Osteoblast (primary cell): Measurements from ENCODE around the gene M1AP. TPM values are rescaled to one million over a fixed set of nuclear protein-coding genes. Genes with fewer than 3 reads are reported as not detected.
A peak's percentile ranks its signal among the peaks of the same experiment; 100 is the strongest.

ENCODE experiments used
- DNase-seq: peaks from one replicate; pipeline ENCODE4 v3.0.0; 2011; ENCODE audit warnings: low spot score, mixed read lengths; ENCODE audit not compliant: insufficient read length; ENCODE audit errors: missing footprints
- H2AFZ ChIP-seq: 2 replicates; pipeline ENCODE4 v1.6.0; 2011; ENCODE audit warnings: mild to moderate bottlenecking, low read length
- H3K27ac ChIP-seq: 2 replicates; pipeline ENCODE4 v1.5.1; 2011; ENCODE audit warnings: mild to moderate bottlenecking, low read depth, low read length, moderate library complexity
- H3K27me3 ChIP-seq: 2 replicates; pipeline ENCODE4 v1.6.0; 2012; ENCODE audit warnings: mild to moderate bottlenecking, control low read depth, inconsistent platforms, low read length, moderate library complexity; ENCODE audit not compliant: insufficient read depth
- H3K36me3 ChIP-seq: 2 replicates; pipeline ENCODE4 v1.5.1; 2011; ENCODE audit warnings: mild to moderate bottlenecking, low read length, control low read depth, moderate library complexity; ENCODE audit not compliant: insufficient read depth
- H3K4me1 ChIP-seq: 2 replicates; pipeline ENCODE4 v1.5.1; 2011; ENCODE audit warnings: mild to moderate bottlenecking, low read length, control low read depth, moderate library complexity; ENCODE audit not compliant: insufficient read depth
- H3K4me2 ChIP-seq: 2 replicates; pipeline ENCODE4 v1.6.0; 2011; ENCODE audit warnings: mild to moderate bottlenecking, low read length; ENCODE audit not compliant: insufficient read depth
- H3K4me3 ChIP-seq: fragments of 200-600 bp; sonication (generic); 3 replicates; pipeline ENCODE4 v1.5.1; 2012; ENCODE audit warnings: mild to moderate bottlenecking, low read length, inconsistent platforms; ENCODE audit not compliant: insufficient read depth
- H3K79me2 ChIP-seq: 2 replicates; pipeline ENCODE4 v1.6.0; 2012; ENCODE audit warnings: mild to moderate bottlenecking, low read length, control low read depth, inconsistent platforms; ENCODE audit not compliant: insufficient read depth
- H3K9me3 ChIP-seq: 2 replicates; pipeline ENCODE4 v1.5.1; 2011; ENCODE audit warnings: low read depth, low read length, control low read depth
- H4K20me1 ChIP-seq: 2 replicates; pipeline ENCODE4 v1.6.0; 2012; ENCODE audit warnings: mild to moderate bottlenecking, low read length, control low read depth; ENCODE audit not compliant: insufficient read depth
- total RNA-seq: library from RNA; depleted of rRNA; stranded (reverse); fragments of >200 nt; gene quantifications from 2 replicates; pipeline ENCODE4 v1.2.3, GENCODE V29; 2012
- TF ChIP-seq, protein P1 (sequence below): IDR thresholded peaks from 2 replicates; pipeline ENCODE4 v1.5.1; 2011; ENCODE audit warnings: mild to moderate bottlenecking, low read depth, low read length, moderate library complexity; ENCODE audit errors: extremely low read depth

M1AP gene
- total RNA-seq, 1 donor, result under 0.01 TPM

GRCh38 chr2:74512744-74513604 is 135.2 kb downstream of the M1AP start:
- DNase-seq, result peak; percentile 76
- H3K4me2 ChIP-seq, result no peak overlapping the region
- TF ChIP-seq, protein P1, sequence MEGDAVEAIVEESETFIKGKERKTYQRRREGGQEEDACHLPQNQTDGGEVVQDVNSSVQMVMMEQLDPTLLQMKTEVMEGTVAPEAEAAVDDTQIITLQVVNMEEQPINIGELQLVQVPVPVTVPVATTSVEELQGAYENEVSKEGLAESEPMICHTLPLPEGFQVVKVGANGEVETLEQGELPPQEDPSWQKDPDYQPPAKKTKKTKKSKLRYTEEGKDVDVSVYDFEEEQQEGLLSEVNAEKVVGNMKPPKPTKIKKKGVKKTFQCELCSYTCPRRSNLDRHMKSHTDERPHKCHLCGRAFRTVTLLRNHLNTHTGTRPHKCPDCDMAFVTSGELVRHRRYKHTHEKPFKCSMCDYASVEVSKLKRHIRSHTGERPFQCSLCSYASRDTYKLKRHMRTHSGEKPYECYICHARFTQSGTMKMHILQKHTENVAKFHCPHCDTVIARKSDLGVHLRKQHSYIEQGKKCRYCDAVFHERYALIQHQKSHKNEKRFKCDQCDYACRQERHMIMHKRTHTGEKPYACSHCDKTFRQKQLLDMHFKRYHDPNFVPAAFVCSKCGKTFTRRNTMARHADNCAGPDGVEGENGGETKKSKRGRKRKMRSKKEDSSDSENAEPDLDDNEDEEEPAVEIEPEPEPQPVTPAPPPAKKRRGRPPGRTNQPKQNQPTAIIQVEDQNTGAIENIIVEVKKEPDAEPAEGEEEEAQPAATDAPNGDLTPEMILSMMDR, result no peak
- no peaks in the 10 kb centered on the region for H4K20me1 ChIP-seq
- H3K79me2 ChIP-seq, result no peaks in the 10 kb centered on the region
- H3K27ac ChIP-seq, result no peak overlapping the region
- no peak overlapping the region for H2AFZ ChIP-seq
- H3K36me3 ChIP-seq, result no peaks in the 10 kb centered on the region
- H3K9me3 ChIP-seq, result no peaks in the 10 kb centered on the region
- H3K4me3 ChIP-seq, result no peak overlapping the region
- H3K4me1 ChIP-seq, result peaks cover 13% of the 10 kb centered on the region
- peaks cover 69% of the 10 kb centered on the region for H3K27me3 ChIP-seq

- peak; percentile 89 for DNase-seq
- Histone ChIP-seq H3K27me3 (peaks cover 55% of the 10 kb centered on the region), H3K9me3 (no peaks in the 10 kb centered on the region), H3K36me3 (no peaks in the 10 kb centered on the region), H2AFZ (no peak overlapping the region), H4K20me1 (no peaks in the 10 kb centered on the region), H3K4me3 (no peak overlapping the region), H3K4me2 (peak overlapping the region; percentile 28), H3K79me2 (peaks cover 9% of the 10 kb centered on the region), H3K27ac (no peak overlapping the region), H3K4me1 (peaks cover 23% of the 10 kb centered on the region)
- TF ChIP-seq, protein P1, result no peak
These were observed 136.8 kb downstream of the M1AP start for GRCh38 chr2:74511104-74511989.

GRCh38 chr2:74510272-74510671 is 137.9 kb downstream of the M1AP start:
- TF ChIP-seq, protein P1, result no peak
- peaks cover 4% of the 10 kb centered on the region for H3K36me3 ChIP-seq

More at GRCh38 chr2:74510272-74510671, 137.9 kb downstream of the M1AP start:
- Histone ChIP-seq H3K9me3 (no peaks in the 10 kb centered on the region), H3K4me1 (peaks cover 32% of the 10 kb centered on the region), H4K20me1 (no peaks in the 10 kb centered on the region), H3K27me3 (peaks cover 44% of the 10 kb centered on the region), H3K79me2 (peaks cover 18% of the 10 kb centered on the region), H3K4me2 (no peak overlapping the region), H2AFZ (no peak overlapping the region), H3K27ac (no peak overlapping the region), H3K4me3 (no peak overlapping the region)
- DNase-seq, result no peak
